LNCaP clone FGC (cell line): Measurements from ENCODE around the gene APH1A.

ENCODE experiments used
- DNase-seq: peaks from one replicate; pipeline ENCODE4 v3.0.0-alpha.2; 2011; ENCODE audit warnings: low read depth
- H3K4me3 ChIP-seq: 2 replicates; pipeline ENCODE4 v1.5.1; 2011; ENCODE audit warnings: mild to moderate bottlenecking, low read depth, low read length, control low read depth
- CTCF ChIP-seq: IDR thresholded peaks from 2 replicates; pipeline ENCODE4 v1.5.1; 2012; ENCODE audit warnings: mild to moderate bottlenecking; ENCODE audit not compliant: control insufficient read depth, insufficient read depth; ENCODE audit errors: extremely low read depth

Gene APH1A

GRCh38 chr1:150295476-150295875, 26.7 kb upstream of the APH1A start:
- no peak for TF ChIP-seq CTCF
- H3K4me3 ChIP-seq, result no peak overlapping the region
- DNase-seq, result no peak

- peak; percentile 76 for DNase-seq
- no peak for TF ChIP-seq CTCF
- H3K4me3 ChIP-seq, result peak within 1 kb of the TSS; percentile 76
Measured at GRCh38 chr1:150293433-150294253, 24.8 kb upstream of the APH1A start, which contains the start of gene MRPS21. Gene MRPS21, plus strand, starts transcription at chr1:150293861. Its CDS starts 506 bp downstream, at chr1:150294367.

- no peak for DNase-seq
- TF ChIP-seq CTCF, result no peak
- no peak overlapping the region for H3K4me3 ChIP-seq
Measured at GRCh38 chr1:150288822-150289221, 20.0 kb upstream of the APH1A start.

- no peak overlapping the region for H3K4me3 ChIP-seq
- TF ChIP-seq CTCF, result no peak
- DNase-seq, result no peak
Measured at GRCh38 chr1:150288382-150288781, 19.6 kb upstream of the APH1A start.

- no peak for TF ChIP-seq CTCF
- DNase-seq, result no peak
- H3K4me3 ChIP-seq, result peak overlapping the region; percentile 72
Measured at GRCh38 chr1:150283260-150283659, 14.4 kb upstream of the APH1A start.

GRCh38 chr1:150282558-150282958, 13.7 kb upstream of the APH1A start:
- peak; percentile 51 for DNase-seq
- no peak for TF ChIP-seq CTCF
- peak overlapping the region; percentile 72 for H3K4me3 ChIP-seq

GRCh38 chr1:150281758-150282557, 13.1 kb upstream of the APH1A start, which contains the start of gene CIART:
Gene CIART, plus strand, starts transcription at chr1:150282554. Its CDS starts 714 bp downstream, at chr1:150283268.
- H3K4me3 ChIP-seq, result peak within 1 kb of the TSS; percentile 72
- no peak for TF ChIP-seq CTCF
- peak; percentile 100 for DNase-seq
